Transverse colon (tissue), 3 donors: ENCODE results near the gene PLEKHA3.

ENCODE experiments used
- POLR2A ChIP-seq: fragments of 450-650 bp; IDR thresholded peaks from one replicate; pipeline ENCODE4 v1.6.1; 2016; ENCODE audit warnings: antibody characterized with exemption, mild to moderate bottlenecking, moderate library complexity
- TF ChIP-seq, protein P1 (sequence below), 5 experiments: fragments of 200-600 bp in 3 of 5; fragments of 450-650 bp in 2 of 5; sonication (generic) in 3 of 5; IDR thresholded peaks; 1 replicate in 2 of 5; 2 replicates in 3 of 5; pipeline ENCODE4 v1.5.1; 2016 to 2017; ENCODE audit warnings: antibody characterized with exemption in 5 of 5, inconsistent platforms in 3 of 5, mild to moderate bottlenecking in 2 of 5, moderate library complexity in 1 of 5

DNA sequence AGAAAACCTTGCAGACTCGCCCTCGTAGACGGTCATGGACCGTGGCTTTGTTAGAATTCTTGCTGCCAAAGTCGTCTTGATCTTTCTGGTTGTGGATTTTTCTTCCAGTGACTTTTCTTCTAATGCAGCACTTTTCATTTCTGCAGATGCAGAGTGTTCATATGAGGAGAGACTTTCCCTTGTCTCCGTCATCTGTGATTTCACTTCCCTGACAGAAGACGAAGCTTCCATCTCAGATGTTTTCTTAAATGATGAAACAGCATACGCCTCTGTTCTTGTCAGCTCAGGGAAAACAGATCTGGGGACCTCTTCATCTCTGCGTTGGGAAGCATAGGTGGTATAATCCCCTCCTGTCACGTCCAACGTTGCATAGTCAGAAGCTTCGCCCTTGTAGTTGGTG, 50.9 kb downstream of the PLEKHA3 start:
- TF ChIP-seq, protein P1, sequence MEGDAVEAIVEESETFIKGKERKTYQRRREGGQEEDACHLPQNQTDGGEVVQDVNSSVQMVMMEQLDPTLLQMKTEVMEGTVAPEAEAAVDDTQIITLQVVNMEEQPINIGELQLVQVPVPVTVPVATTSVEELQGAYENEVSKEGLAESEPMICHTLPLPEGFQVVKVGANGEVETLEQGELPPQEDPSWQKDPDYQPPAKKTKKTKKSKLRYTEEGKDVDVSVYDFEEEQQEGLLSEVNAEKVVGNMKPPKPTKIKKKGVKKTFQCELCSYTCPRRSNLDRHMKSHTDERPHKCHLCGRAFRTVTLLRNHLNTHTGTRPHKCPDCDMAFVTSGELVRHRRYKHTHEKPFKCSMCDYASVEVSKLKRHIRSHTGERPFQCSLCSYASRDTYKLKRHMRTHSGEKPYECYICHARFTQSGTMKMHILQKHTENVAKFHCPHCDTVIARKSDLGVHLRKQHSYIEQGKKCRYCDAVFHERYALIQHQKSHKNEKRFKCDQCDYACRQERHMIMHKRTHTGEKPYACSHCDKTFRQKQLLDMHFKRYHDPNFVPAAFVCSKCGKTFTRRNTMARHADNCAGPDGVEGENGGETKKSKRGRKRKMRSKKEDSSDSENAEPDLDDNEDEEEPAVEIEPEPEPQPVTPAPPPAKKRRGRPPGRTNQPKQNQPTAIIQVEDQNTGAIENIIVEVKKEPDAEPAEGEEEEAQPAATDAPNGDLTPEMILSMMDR (IDR thresholded peaks at IDR 0.05), result no peak
- TF ChIP-seq POLR2A, result no peak
